Measurements from ENCODE around the gene ZDHHC14. TPM values are rescaled to one million over a fixed set of nuclear protein-coding genes. Genes with fewer than 3 reads are reported as not detected.
"Not testable (repeated sequence)": the region's sequence is repeated elsewhere in the genome, so short reads cannot be mapped to it uniquely, and the experiment has no call there.

The ZDHHC14 gene
- total RNA-seq, 2 experiments from 2014 or later = 5.2 TPM

- Mint-ChIP-seq H3K4me1 (no peaks in the 10 kb centered on the region), H3K4me3 (no peak overlapping the region), H3K27me3 (no peaks in the 10 kb centered on the region), H3K9me3 (no peaks in the 10 kb centered on the region), H3K27ac (no peak overlapping the region), H3K36me3 (no peaks in the 10 kb centered on the region)
- no peak for DNase-seq
- no peak for ATAC-seq (ENCODE audit: low read depth)
- POLR2A ChIA-PET = no interaction called here
These were observed 22.2 kb downstream of the ZDHHC14 start for GRCh38 chr6:157402996-157403685.

GRCh38 chr6:157403686-157404051, 22.7 kb downstream of the ZDHHC14 start:
- Mint-ChIP-seq H3K4me1 (no peaks in the 10 kb centered on the region), H3K27me3 (no peaks in the 10 kb centered on the region), H3K36me3 (no peaks in the 10 kb centered on the region), H3K4me3 (no peak overlapping the region), H3K27ac (no peak overlapping the region), H3K9me3 (no peaks in the 10 kb centered on the region)
- ATAC-seq (ENCODE audit: low read depth) (no peak), DNase-seq (no peak)
- POLR2A ChIA-PET = no interaction called here

GRCh38 chr6:157405986-157406385, 25.0 kb downstream of the ZDHHC14 start:
- Mint-ChIP-seq H3K9me3 (no peaks in the 10 kb centered on the region), H3K4me1 (no peaks in the 10 kb centered on the region), H3K27me3 (no peaks in the 10 kb centered on the region), H3K36me3 (peaks cover 2% of the 10 kb centered on the region), H3K27ac (no peak overlapping the region), H3K4me3 (no peak overlapping the region)
- POLR2A ChIA-PET = no interaction called here
- no peak for ATAC-seq (ENCODE audit: low read depth)
- DNase-seq = no peak

GRCh38 chr6:157406661-157407060, 25.7 kb downstream of the ZDHHC14 start:
- ATAC-seq (ENCODE audit: low read depth) = no peak
- Mint-ChIP-seq H3K4me3 (no peak overlapping the region), H3K36me3 (peaks cover 6% of the 10 kb centered on the region), H3K4me1 (peaks cover 3% of the 10 kb centered on the region), H3K27me3 (no peaks in the 10 kb centered on the region), H3K27ac (no peak overlapping the region), H3K9me3 (no peaks in the 10 kb centered on the region)
- POLR2A ChIA-PET = no interaction called here
- DNase-seq = no peak

GRCh38 chr6:157407646-157408045, 26.7 kb downstream of the ZDHHC14 start:
- no peak for DNase-seq

GRCh38 chr6:157408427-157408826, 27.4 kb downstream of the ZDHHC14 start:
- H3K36me3 Mint-ChIP-seq; H3K27me3 Mint-ChIP-seq; H3K4me3 Mint-ChIP-seq; DNase-seq; H3K9me3 Mint-ChIP-seq; ATAC-seq (ENCODE audit: low read depth); POLR2A ChIA-PET; H3K27ac Mint-ChIP-seq; H3K4me1 Mint-ChIP-seq: not testable (repeated sequence)

More at GRCh38 chr6:157407646-157408045, 26.7 kb downstream of the ZDHHC14 start:
- no peak overlapping the region for H3K4me3 Mint-ChIP-seq
- peaks cover 6% of the 10 kb centered on the region for H3K36me3 Mint-ChIP-seq
- H3K9me3 Mint-ChIP-seq = no peaks in the 10 kb centered on the region
- no peak for ATAC-seq (ENCODE audit: low read depth)
- no peaks in the 10 kb centered on the region for H3K27me3 Mint-ChIP-seq
- H3K4me1 Mint-ChIP-seq = peaks cover 4% of the 10 kb centered on the region
- no peak overlapping the region for H3K27ac Mint-ChIP-seq
- POLR2A ChIA-PET = interaction anchor here (0.7 kb wide), 1 partner anchor 8 kb away, joined by 3 read pairs; no protein-coding TSS in a partner anchor

GRCh38 chr6:157410045-157410444, 29.1 kb downstream of the ZDHHC14 start:
- Mint-ChIP-seq H3K4me3 (no peak overlapping the region), H3K27me3 (no peaks in the 10 kb centered on the region), H3K27ac (no peak overlapping the region), H3K9me3 (no peaks in the 10 kb centered on the region), H3K4me1 (peaks cover 4% of the 10 kb centered on the region), H3K36me3 (peaks cover 8% of the 10 kb centered on the region)
- DNase-seq (no peak), ATAC-seq (ENCODE audit: low read depth) (no peak)
- POLR2A ChIA-PET = no interaction called here

GRCh38 chr6:157411368-157411767, 30.4 kb downstream of the ZDHHC14 start:
- no peak for ATAC-seq (ENCODE audit: low read depth)
- H3K27ac Mint-ChIP-seq = no peak overlapping the region
- no peak for DNase-seq
- no peak overlapping the region for H3K4me3 Mint-ChIP-seq
- POLR2A ChIA-PET = no interaction called here
- H3K36me3 Mint-ChIP-seq = peaks cover 8% of the 10 kb centered on the region
- peaks cover 4% of the 10 kb centered on the region for H3K4me1 Mint-ChIP-seq
- no peaks in the 10 kb centered on the region for H3K27me3 Mint-ChIP-seq
- H3K9me3 Mint-ChIP-seq = no peaks in the 10 kb centered on the region

- POLR2A ChIA-PET = no interaction called here
- ATAC-seq (ENCODE audit: low read depth) (no peak), DNase-seq (no peak)
- no peaks in the 10 kb centered on the region for H3K27me3 Mint-ChIP-seq
- no peak overlapping the region for H3K4me3 Mint-ChIP-seq
- no peak overlapping the region for H3K27ac Mint-ChIP-seq
- H3K9me3 Mint-ChIP-seq = no peaks in the 10 kb centered on the region
- peaks cover 10% of the 10 kb centered on the region for H3K36me3 Mint-ChIP-seq
- H3K4me1 Mint-ChIP-seq = peaks cover 4% of the 10 kb centered on the region
These were observed 31.8 kb downstream of the ZDHHC14 start for GRCh38 chr6:157412791-157413190.

- no peaks in the 10 kb centered on the region for H3K9me3 Mint-ChIP-seq
- POLR2A ChIA-PET = no interaction called here
- H3K27me3 Mint-ChIP-seq = no peaks in the 10 kb centered on the region
- no peaks in the 10 kb centered on the region for H3K4me1 Mint-ChIP-seq
- DNase-seq = no peak
- peaks cover 10% of the 10 kb centered on the region for H3K36me3 Mint-ChIP-seq
- no peak overlapping the region for H3K4me3 Mint-ChIP-seq
- ATAC-seq (ENCODE audit: low read depth) = no peak
- H3K27ac Mint-ChIP-seq = no peak overlapping the region
These were observed 39.5 kb downstream of the ZDHHC14 start for GRCh38 chr6:157420497-157420896.

- POLR2A ChIA-PET = no interaction called here
- no peak overlapping the region for H3K4me3 Mint-ChIP-seq
- H3K4me1 Mint-ChIP-seq = no peaks in the 10 kb centered on the region
- peaks cover 8% of the 10 kb centered on the region for H3K36me3 Mint-ChIP-seq
- H3K27me3 Mint-ChIP-seq = peaks cover 3% of the 10 kb centered on the region
- DNase-seq (no peak), ATAC-seq (ENCODE audit: low read depth) (no peak)
- H3K27ac Mint-ChIP-seq = no peak overlapping the region
- H3K9me3 Mint-ChIP-seq = no peaks in the 10 kb centered on the region
These were observed 43.6 kb downstream of the ZDHHC14 start for GRCh38 chr6:157424491-157425020.

- DNase-seq (no peak), ATAC-seq (ENCODE audit: low read depth) (no peak)
- H3K4me1 Mint-ChIP-seq = no peaks in the 10 kb centered on the region
- peaks cover 5% of the 10 kb centered on the region for H3K27me3 Mint-ChIP-seq
- H3K36me3 Mint-ChIP-seq = peaks cover 3% of the 10 kb centered on the region
- H3K27ac Mint-ChIP-seq = no peak overlapping the region
- H3K4me3 Mint-ChIP-seq = no peak overlapping the region
- POLR2A ChIA-PET = no interaction called here
- no peaks in the 10 kb centered on the region for H3K9me3 Mint-ChIP-seq
These were observed 47.0 kb downstream of the ZDHHC14 start for GRCh38 chr6:157427969-157428368.

- Mint-ChIP-seq H3K27ac (no peak overlapping the region), H3K4me1 (no peaks in the 10 kb centered on the region), H3K27me3 (peaks cover 5% of the 10 kb centered on the region), H3K36me3 (peaks cover 3% of the 10 kb centered on the region), H3K9me3 (no peaks in the 10 kb centered on the region), H3K4me3 (no peak overlapping the region)
- no peak for ATAC-seq (ENCODE audit: low read depth)
- no peak for DNase-seq
- POLR2A ChIA-PET = no interaction called here
These were observed 47.6 kb downstream of the ZDHHC14 start for GRCh38 chr6:157428427-157429202.

GRCh38 chr6:157429248-157429647, 48.3 kb downstream of the ZDHHC14 start:
- Mint-ChIP-seq H3K4me1 (no peaks in the 10 kb centered on the region), H3K9me3 (no peaks in the 10 kb centered on the region), H3K4me3 (no peak overlapping the region), H3K27ac (no peak overlapping the region), H3K27me3 (peaks cover 5% of the 10 kb centered on the region), H3K36me3 (peaks cover 3% of the 10 kb centered on the region)
- POLR2A ChIA-PET = no interaction called here
- DNase-seq (no peak), ATAC-seq (ENCODE audit: low read depth) (no peak)
